Measurements from ENCODE around the gene NEDD4L. TPM values are rescaled to one million over a fixed set of nuclear protein-coding genes. Genes with fewer than 3 reads are reported as not detected.
"Not testable (repeated sequence)": the region's sequence is repeated elsewhere in the genome, so short reads cannot be mapped to it uniquely, and the experiment has no call there.

The NEDD4L gene
- total RNA-seq, 1 donor from 2014 or later = 95.9 TPM

DNA sequence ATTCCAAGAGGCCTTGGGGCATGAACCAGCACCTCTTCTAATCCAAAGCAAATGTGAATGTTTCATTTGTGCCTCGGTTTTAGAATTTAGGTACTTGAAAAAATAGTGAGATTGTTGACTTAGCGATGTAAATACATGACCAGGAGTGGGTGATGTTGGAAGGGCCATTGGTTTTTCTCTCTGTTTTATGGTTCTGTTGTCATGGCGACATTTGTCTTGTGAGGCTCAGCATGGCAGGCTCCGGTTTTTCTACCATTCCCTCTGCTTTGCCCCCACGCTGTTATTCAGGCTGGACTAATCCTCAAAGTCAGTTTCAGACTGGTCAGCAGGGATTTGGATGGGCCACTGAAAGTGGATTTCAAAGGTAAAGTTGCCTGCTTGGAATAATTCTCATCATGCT is 329.5 kb downstream of the NEDD4L start:
- TF ChIP-seq CTCF (conservative IDR thresholded peaks at IDR 0.05; ENCODE audit: low read depth, low read length) = no peak
- no peak for DNase-seq (ENCODE audit: low read depth)
- H3K4me3 ChIP-seq (ENCODE audit: low read depth, low read length) = no peak overlapping the region

DNA sequence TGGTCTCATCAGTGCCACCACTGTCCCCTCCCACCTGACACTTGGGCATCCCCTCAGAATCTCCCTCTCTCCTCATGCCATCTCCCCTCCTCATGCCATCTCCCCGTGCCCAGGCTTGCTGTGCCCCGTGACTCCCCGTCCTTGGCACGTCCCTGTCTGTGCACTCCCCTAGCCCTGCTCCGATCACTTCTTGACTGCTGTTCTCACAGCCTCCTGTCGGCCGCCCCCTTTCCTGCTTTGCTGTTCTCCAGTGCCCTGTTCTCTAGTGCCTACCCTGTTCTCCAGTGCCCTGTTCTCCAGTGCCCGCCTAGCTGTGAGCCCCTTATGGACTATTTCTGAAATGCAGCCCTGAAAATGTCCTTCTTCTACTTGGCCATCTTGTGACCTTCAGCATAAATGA is 331.0 kb downstream of the NEDD4L start:
- DNase-seq (ENCODE audit: low read depth) = no peak
- H3K4me3 ChIP-seq (ENCODE audit: low read depth, low read length) = no peak overlapping the region
- TF ChIP-seq CTCF (conservative IDR thresholded peaks at IDR 0.05; ENCODE audit: low read depth, low read length) = no peak

DNA sequence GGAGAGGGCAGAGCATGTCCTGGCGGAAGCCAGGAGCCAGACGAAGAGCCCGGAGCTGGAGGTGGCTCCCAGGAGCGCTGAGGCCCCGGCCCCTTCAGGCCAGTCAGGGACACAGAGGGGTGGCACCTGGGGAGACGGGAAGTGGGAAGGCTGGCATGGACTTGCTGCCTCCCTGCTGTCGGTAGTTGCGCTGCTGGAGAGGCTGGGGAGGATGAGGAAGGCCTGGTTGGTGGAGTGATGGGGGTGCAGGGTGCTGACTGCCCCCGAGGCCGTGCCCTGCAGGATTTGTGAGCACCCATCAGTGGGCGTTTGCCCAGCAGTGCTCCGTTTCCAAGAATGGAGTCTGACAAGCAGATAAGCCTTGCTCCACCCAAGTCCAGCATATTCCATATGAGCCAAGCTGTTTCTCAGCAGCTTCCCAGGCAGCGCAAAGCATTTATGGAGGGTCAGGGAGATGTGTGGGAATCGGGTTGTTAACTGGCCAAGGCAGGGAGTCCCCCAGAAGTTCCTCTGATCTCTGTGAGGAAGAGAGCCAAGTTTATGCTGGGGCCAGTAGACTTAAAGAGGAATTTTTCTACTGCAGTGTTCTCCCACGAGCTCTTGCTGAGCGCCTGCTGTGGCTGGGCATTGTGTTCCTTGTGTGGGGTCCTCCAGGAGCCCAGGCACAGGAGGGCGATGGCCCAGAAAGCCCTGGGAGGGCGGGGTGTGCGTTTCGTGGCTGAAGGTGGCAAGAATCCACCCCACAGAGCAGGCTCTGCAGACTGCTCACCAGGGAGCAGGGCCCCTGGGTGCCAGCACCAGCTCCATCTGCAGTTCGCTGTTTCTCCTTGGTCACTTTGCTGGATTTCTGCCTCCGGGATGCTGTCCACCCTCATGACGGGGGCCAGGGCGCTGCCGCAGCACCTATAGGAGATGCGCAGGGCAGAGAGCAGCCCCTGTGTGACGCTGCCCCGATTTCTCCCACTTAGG is 334.7 kb downstream of the NEDD4L start:
- H3K4me3 ChIP-seq (ENCODE audit: low read depth, low read length) = no peak overlapping the region
- DNase-seq (ENCODE audit: low read depth) = no peak
- no peak for TF ChIP-seq CTCF (conservative IDR thresholded peaks at IDR 0.05; ENCODE audit: low read depth, low read length)

DNA sequence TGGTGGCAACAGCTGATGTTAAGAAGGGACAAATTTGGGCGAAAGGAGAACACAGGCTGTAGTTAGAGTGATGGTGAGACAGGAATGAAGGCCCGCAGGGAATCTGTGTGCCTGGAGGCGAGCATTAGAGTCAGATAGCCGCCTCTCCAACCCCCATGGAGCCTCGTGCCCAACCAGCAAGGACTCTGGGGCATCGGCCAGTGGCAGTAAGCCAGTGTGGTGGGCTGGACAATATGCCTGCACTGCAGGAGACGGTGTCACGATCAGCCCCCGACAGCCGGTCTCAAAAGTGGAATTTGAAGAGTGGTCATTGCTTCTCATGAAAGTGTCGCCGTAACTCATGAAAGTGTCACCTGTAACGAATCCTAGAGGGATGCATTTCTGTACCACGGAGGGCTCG is 335.4 kb downstream of the NEDD4L start:
- no peak for TF ChIP-seq CTCF (conservative IDR thresholded peaks at IDR 0.05; ENCODE audit: low read depth, low read length)
- H3K4me3 ChIP-seq (ENCODE audit: low read depth, low read length) = no peak overlapping the region
- DNase-seq (ENCODE audit: low read depth) = no peak

DNA sequence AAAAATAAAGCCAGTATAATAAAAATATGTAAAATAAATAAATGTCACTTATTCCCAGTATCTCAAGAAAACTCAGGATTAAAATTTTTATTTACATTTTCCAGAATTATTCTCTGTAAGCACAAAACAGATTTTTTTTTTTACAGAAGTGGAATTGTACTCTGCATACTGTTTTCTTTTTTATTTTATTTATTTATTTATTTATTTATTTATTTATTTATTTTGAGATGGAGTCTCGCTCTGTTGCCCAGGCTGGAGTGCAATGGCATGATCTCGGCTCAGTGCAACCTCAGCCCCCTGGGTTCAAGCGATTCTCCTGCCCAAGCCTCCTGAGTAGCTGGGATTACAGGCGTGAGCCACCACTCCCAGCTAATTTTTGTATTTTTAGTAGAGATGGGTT is 336.1 kb downstream of the NEDD4L start:
- DNase-seq (ENCODE audit: low read depth); H3K4me3 ChIP-seq (ENCODE audit: low read depth, low read length): not testable (repeated sequence)

DNA sequence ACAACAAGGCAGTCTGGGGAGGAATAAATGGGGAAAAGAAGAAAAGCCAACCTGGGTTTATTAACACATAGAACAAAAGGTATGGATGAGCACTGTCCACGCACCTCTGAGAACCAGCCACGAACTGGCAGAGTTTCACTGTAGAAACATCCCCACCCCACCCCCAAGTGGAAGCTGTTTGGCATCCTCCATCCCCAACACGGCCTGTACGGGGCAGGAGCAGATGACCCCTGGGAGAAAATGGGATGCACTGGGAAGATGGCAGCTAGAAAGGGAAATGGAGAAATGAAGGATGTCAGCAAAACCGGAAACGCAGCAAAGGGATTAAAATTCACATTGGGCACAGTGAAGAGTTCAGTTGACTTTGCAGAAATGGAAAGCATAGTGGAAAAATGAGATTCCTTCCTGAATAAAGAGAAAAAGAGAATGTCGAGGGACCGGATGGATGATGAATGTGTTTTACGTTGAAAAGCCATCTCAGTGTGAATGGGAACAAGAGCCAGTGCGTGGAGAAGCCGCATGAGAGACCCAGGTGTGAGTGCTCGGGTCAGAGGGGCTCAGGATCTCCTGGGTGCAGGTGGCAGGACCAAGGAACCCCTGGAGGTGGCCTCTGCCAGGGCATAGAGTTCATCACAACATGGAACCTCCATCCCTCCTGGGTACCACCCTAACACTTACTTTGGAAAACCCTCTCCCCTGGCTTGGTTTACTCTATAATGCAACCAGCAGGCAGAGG is 337.8 kb downstream of the NEDD4L start:
- no peak for TF ChIP-seq CTCF (conservative IDR thresholded peaks at IDR 0.05; ENCODE audit: low read depth, low read length)
- DNase-seq (ENCODE audit: low read depth) = no peak
- no peak overlapping the region for H3K4me3 ChIP-seq (ENCODE audit: low read depth, low read length)

DNA sequence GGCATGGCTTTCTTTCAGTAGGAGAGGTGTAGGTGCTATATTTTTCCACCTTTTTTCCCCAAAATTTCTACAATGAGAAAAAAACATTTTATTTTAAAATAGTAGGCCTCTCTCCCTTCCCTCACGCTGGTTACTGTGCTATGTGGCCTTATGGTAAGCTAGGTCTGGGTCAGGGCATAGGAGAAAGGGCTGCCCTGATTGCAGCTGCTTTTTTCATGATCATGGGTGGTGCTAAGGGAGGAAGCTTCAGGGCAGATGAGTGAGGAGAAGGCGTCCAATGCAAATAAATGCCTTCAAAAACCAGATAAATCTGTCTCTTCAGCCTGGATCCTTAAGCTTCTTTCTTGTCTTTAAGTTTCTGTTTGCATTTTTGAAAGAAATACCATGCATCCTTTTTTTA is 338.4 kb downstream of the NEDD4L start:
- TF ChIP-seq CTCF (conservative IDR thresholded peaks at IDR 0.05; ENCODE audit: low read depth, low read length) = no peak
- no peak overlapping the region for H3K4me3 ChIP-seq (ENCODE audit: low read depth, low read length)
- DNase-seq (ENCODE audit: low read depth) = no peak

All from epithelial cell of proximal tubule (primary cell).